ENCODE measurements around the gene PROX2.

DNA sequence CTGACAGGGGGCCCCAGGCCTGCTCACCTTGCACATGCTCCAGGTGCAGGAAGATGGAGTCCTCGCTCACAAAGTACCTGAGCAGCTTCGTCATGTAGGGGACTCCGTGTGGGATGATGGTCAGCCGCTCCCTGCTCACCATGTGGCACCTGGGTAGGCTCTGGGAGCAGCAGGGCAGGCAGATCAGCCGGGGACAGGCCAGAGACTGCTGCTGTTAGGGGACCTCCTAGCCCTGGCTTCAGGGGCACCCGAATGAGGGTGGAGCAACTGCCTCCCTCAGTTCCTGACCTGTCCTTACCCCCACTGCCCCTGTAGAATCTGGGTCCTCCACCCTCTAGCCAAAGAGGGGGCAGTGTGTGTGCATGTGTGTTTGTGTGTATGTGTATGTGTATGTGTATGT lies 35.3 kb upstream of the PROX2 start:
- TF ChIP-seq, protein P1, sequence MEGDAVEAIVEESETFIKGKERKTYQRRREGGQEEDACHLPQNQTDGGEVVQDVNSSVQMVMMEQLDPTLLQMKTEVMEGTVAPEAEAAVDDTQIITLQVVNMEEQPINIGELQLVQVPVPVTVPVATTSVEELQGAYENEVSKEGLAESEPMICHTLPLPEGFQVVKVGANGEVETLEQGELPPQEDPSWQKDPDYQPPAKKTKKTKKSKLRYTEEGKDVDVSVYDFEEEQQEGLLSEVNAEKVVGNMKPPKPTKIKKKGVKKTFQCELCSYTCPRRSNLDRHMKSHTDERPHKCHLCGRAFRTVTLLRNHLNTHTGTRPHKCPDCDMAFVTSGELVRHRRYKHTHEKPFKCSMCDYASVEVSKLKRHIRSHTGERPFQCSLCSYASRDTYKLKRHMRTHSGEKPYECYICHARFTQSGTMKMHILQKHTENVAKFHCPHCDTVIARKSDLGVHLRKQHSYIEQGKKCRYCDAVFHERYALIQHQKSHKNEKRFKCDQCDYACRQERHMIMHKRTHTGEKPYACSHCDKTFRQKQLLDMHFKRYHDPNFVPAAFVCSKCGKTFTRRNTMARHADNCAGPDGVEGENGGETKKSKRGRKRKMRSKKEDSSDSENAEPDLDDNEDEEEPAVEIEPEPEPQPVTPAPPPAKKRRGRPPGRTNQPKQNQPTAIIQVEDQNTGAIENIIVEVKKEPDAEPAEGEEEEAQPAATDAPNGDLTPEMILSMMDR (IDR thresholded peaks at IDR 0.05; ENCODE audit: low read depth, low read length) = no peak
- TF ChIP-seq EZH2phosphoT487 (IDR thresholded peaks at IDR 0.05; ENCODE audit: low read depth) = no peak
